DMS114 treated with DMSO at 0.1 percent for 48 hours (cell line): ENCODE results near the gene OR7A5.
"Not testable (repeated sequence)": the region's sequence is repeated elsewhere in the genome, so short reads cannot be mapped to it uniquely, and the experiment has no call there.

Experiments
- DNase-seq: peaks from one replicate; lab custom pipeline; 2025; ENCODE audit not compliant: unreplicated experiment; lab: John Stamatoyannopoulos, UW

Gene OR7A5

DNA sequence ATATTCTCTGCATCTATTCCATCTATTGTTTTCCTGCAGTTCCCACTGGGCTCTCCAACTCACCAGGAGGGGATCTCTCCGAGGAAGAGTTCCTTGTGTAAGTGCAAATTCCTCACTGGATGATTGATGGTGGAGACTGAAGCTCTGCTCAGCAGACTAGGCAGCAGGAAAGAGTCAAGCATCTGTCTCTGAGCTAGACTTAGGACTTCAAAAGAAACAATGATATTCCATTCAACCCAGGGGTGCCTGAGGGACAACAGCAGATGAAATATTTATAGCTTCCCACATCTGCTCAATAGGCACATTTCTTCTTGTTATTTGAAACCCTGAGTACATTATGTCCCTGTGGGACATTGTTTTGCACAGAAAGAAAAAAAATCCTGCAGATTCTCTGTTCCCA, at the start of gene OR7A5, which contains the start of gene OR7C1:
Gene OR7A5 (minus strand): TSS at position 175 of the 400 bp plus-strand sequence. CDS start 6,944 bp downstream, outside the sequence.
Gene OR7C1 (minus strand): TSS at position 175 of the 400 bp plus-strand sequence. CDS start 35,049 bp downstream, outside the sequence.
- no peak for DNase-seq

DNA sequence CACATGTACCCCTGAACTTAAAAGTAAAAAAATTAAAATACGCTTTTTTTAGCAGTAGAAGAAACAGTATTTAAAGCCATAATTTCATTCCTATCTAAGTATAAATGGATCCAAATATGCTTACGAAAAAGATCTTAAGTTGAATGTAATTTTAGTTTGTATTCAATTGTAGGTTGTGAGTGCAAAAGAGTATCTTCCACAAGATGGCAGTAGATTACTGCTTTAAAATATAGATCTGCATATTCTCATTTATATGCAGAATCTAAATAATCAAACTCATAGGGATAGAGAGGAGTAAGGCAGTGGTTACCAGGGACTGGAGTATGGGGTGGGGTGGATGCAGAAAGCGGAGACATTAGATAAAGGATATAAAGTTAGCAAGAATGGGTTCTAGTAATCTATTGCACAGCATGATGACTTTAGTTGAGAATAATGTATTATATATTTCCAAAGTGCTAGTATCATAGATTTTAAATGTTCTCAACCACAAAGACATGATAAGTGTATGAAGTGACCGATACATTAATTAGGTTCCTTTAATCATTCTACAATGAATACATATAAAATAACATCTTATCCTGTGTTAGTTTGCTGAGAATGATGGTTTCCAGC, 36.7 kb upstream of the OR7A5 start:
- DNase-seq, result peak; percentile 5

DNA sequence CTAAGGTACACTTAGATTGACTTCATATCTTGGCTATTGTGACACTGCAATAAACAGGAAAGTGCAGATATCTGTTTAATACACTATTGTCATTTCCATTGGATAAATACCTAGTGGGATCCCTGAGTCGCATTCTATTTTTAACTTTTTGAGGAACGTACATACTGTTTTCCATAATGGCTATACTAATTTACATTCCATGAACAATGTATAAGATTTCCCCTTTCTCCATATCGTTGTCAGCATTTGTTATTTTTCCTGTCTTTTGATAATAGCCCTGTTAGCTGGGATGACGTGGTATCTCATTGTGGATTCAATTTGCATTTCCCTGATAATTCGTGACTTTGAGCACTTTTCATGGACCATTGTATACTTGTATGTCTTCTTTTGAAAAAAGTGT, 33.5 kb upstream of the OR7A5 start:
- DNase-seq, result no peak

DNA sequence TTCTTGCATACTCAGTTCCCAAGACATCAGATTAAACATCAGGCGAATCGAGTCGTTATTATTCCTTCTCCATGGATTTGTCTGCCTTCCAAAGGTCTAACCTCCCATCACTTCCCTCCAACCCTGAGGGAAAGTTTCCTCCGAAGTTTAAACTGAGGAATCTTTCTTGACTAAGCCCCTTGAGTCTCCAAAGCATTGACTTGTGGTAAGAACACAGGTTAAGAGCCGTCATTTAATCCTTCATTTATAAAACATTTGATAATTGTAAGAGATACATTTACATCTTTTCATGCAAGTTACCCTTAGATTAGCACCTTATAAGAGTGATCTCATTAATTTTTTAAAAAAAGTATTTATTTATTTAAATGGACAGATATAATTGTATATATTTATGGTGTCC, 13.8 kb upstream of the OR7A5 start, which contains the start of gene OR7A10:
Gene OR7A10 (minus strand): TSS at position 101 of the 400 bp plus-strand sequence. CDS start 7,045 bp downstream, outside the sequence.
- no peak for DNase-seq

DNA sequence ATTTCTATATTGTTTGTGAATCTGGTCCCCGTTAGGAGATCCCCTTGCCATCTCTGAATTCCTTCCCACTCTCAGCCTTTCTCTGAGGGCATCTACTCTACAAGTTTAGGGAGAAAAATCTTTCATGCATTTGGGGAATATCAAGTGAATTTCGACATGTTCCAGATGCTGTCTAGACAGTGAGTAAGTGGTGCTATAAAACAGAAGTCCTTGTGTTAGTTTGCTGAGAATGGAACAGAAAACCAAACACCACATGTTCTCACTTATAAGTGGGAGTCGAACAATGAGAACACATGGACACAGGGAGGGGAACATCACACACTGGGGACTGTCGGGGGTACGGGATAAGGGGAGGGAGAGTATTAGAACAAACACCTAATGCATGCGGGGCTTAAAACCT, 8.6 kb upstream of the OR7A5 start:
- DNase-seq, result no peak

DNA sequence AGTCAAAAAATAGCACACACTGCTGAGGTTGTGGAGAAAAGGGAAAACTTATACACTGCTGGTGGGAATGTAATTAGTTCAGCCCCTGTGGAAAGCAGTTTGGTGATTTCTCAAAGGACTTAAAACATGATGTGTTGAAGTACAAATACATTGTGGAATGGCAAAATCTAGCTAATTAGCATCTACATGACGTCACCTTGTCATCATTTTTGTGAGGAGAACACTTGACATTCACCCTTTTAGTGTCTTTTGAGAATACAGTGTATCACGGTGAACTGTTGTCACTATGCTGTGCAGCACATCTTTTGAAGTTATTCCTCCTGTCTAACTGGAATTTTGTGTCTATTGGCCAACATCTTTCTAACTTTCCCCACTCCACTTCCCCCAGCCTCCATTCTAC, 8.2 kb upstream of the OR7A5 start:
- DNase-seq, result no peak

DNA sequence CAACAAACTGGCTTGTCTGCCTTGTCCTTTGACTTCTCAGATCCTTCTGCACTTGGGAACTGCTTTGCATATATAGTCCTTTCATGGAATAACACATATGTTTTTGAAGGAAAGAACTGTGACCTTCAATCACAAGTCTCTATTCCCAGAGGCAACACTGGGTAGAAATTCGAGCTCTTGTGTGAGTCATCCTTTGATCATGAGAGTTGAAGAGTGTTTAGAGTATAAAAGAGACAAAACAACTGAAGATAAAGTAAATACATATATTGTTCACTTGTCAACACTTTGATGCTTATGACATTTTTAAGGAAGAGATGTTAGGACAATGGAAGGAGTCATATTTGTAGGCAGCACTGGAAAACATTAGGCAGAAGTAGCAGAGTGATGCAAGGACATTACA, 5.2 kb upstream of the OR7A5 start:
- no peak for DNase-seq

DNA sequence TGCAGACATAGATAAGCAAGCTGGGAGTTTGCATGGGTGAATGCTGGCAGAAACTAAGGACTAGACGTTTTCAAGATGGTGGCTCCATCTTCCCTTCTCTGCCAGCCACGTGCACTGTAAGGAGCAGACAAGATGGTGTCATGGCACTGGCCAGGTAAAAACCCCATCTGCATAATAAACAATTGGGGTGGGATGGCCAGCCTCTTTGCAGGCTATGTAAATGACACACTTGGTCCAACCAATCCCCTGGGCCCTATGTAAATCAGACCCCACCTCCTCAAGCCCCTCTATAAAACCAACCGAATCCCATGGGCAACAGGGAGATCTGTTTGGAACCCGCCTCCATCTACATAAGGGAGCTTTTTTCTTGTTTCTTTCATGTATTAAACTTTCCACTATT, 2.4 kb upstream of the OR7A5 start:
- DNase-seq, result no peak

DNA sequence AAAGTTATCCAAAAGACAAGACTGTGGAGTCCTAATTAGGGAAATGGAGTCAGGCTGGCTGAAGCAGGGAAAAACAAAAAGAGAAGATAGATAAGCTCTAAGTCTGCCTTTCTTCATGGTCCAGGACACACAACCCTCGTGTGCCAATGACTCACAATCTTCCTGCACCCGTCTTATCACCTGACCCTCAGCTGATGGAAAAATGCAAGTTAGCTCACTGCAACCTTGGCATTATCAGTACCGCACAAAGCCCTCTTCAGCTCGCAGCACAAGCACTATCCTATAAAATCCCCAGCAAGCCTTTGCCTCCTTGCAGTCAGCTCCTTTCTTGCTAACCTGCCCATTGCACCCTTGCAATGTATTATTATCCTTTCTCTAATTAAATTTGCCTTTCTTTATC, 4.3 kb downstream of the OR7A5 start:
- no peak for DNase-seq

DNA sequence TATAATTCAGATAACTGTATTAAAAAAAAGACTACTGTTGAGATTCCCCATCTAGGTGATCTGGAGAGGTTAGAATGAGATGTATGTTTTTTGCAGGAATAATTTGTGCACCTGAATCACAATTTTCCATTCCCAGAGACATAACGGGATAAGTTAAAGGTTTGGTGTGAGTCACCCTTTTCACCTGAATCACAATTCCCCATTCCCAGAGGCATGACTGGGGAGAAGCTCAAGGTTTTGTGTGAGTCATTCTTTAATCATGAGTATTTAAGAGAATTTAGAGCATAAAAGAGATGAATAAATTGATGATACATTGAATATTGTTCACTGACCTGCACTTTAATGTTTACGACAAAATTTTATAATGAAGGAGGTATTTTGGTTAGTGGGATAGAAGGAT, 9.0 kb downstream of the OR7A5 start:
- DNase-seq, result no peak

DNA sequence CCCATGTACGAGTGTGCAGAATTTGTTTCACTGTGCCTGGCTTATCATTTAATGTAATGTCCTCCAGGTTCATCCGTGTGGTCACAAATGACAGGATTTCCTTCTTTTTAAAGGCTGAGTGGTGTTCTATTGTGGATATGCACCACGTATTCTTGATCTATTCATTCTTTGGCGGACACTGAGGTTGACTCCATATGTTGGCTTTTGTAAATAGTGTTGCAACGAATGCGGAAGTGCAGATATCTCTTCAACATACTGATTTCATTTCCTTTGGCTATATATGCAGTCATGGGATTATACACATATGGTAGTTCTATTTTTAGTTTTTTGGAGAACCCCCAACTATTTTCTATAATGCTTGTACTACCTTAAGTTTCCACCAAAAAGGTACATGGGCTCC, 13.0 kb downstream of the OR7A5 start:
- no peak for DNase-seq

DNA sequence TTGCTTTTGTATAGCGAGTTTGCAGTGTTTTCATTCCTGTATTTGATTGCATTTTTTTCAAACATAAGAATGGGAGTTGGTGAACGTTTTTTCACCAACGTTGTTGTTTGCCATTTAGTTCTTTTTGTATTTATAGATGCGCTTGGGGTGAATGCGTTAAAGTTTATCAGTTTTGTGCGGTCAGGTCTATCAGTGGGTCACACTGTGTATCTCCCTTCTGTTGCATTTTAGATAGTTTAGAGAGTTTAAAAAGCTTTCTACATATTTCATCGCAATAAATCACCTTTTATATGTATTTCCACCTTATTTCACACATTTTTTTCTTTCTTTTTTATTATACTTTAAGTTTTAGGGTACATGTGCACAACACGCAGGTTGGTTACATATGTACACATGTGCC, 16.4 kb downstream of the OR7A5 start:
- no peak for DNase-seq

DNA sequence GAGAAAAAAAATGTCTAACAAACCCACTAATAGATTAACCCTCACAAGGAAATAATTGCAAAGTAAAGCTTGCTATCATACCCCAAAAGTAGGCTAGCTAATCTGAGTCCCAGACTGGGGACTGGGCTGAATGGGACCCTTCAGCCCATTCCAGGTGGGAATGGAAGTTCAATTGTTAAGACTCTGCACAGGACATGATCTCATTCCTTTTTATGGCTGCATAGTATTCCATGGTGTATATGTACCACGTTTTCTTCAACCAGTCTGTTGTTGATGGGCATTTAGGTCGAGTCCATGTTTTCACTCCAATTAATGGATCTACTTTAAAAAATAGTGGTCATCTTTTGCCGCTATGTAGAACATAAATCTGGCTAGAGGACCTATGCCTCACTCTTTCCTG, 17.9 kb downstream of the OR7A5 start:
- no peak for DNase-seq

DNA sequence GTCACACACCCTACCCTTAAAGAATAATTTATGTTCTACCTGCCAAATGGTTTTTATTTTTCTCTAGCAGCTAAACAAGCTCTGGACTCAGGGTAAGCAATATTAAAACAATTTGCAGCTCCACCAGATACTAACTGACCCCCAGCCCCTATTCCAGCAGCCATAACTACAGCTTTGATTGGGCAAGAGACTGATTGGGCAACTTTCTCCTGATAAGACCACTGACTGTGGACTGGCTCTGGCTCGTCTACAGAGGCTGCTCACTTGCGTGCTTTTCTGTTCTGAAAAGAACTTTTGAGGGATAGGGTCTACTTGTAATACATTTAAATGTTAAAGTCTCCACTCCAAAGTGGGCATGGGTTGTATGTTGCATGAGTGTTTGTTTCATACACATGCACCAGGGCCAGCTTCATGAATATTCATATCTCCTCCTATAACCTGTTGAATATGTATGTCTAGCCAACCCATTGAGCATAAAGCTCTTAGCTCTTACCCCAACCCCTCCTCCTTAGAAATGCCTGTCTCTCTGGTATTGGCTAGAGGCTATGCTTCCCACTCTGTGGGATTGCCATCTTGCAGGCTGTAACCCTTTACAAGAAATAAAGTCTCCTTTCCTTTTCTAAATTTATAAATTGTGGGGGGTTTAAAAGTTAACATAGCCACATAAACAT, 19.9 kb downstream of the OR7A5 start:
- DNase-seq, result no peak

DNA sequence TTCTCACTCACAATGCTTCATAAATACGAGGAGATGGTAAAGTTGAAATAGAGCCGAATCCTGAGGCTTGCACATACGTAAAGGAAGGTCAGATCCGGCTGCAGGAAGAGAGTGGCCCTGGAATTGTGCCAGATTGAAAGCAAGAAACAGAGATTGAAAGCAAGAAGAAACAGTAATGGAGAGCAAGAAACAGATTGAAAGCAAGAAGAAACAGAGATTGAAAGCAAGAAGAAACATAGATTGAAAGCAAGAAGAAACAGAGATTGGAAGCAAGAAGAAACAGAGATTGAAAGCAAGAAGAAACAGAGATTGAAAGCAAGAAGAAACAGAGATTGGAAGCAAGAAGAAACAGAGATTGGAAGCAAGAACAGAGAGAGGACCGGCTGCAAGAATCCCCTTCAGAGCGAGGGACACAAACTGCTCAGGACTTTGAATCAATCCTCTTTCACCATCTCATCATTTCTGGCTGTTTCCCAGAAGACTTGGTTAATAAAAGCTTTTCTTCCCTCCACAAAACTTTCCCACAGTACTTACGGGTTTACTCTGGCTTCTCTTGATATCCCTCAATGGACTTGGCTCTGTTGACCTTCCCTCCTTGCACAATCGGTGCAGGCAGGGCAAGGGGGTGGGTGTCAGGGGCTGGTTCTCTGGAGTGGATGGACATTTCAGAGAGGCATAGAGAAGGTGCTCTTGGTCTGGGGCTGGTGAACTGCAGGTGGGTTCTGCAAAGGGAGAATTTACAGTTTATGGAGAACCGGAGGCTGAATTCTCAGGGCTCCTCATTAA, 25.5 kb downstream of the OR7A5 start:
- no peak for DNase-seq

DNA sequence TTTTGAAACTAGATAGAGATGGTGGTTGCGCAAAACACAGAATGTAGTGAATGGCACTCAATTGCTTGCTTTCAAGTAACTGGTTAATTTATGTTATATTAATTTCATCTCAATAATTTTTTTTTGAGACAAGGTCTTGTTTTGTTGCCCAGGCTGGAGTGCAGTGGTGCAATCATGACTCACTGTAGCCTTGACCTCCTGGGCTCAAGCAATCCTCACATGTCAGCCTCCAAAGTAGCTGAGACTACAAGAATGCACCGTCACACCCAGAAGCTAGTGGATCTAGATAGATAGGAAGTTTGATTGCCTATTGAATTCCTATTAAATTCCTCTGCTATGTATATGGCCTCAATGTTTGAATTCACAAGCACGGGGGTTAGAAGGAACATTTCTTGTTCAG, 30.2 kb downstream of the OR7A5 start:
- no peak for DNase-seq

DNA sequence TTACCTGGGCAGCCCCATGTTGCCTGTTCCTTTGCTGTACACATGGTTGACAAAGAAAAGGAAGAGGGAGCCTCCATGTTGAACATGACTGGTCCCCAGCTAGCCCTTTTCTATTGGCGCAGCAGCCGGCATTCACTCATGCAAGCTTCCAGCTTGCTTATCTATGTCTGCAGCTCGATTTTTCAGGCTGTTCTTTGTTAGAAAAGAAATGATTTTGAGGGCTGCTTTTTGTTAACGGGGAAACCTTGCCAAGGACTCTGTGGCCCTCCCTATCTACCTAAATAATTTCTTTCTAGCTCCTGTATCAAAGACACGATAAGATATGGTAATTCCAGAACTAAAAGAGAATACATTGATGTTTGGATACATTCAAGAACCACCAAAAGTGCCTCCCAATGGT, 36.2 kb downstream of the OR7A5 start:
- DNase-seq, result no peak

DNA sequence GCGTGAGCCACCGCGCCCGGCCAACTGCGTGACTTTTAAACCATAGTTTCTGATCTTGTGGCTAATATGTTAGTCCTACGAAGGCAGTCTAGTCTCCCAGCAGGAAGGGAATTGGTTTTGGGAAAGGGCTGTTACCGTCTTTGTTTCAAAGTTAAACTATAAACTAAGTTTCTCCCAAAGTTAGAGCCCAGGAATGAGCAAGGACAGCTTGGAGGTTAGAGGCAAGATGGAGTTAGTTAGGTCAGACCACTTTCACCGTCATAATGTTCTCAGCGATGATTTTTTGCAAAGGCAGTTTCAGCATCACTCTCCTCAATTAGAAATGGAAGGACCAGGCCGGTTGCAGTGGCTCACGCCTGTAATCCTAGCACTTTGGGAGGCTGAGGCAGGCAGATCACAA, 39.0 kb downstream of the OR7A5 start:
- DNase-seq, result no peak

DNA sequence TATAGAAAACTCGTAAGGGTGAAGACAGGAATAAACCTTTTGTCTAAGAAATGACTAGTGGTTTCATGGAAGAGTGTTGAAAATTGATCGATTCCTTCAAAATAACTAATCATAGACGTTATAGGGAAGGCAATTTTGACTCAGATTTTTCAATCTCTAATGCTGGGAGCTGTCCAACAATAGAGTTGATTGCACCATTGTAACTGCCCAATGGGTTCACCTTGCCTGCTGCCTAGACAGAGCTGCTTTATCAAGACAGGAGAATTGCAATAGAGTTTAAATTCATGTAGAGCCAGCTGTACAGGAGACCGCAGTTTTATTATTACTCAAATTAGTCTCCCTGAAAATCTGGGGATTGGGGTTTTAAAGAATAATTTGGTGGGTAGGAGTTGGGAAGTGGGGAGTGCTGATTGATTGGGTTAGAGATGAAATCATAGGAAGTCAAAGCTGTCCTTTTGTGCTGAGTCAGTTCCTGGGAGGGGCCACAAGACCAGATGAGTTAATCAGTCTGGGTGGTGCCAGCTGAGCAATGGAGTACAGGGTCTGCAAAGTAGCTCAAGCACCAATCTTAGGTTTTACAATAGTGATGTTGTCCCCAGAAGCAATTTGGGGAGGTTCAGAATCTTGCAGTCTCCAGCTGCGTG, 39.8 kb downstream of the OR7A5 start:
- no peak for DNase-seq

DNA sequence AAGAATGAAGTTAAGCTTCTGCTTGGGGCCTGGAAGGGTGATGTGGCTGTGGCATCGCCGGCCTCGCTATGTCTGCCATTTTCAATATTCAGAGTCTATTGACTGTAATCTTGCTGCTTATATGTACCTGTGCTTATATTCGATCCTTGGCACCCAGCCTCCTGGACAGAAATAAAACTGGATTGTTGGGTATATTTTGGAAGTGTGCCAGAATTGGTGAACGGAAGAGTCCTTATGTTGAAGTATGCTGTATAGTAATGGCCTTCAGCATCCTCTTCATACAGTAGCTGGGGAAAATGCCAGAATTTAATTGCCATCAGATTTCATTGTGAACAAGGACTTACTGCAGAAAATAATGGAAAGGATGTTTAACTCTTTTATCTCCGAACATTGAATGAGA, 42.7 kb downstream of the OR7A5 start:
- DNase-seq, result not testable (repeated sequence)

DNA sequence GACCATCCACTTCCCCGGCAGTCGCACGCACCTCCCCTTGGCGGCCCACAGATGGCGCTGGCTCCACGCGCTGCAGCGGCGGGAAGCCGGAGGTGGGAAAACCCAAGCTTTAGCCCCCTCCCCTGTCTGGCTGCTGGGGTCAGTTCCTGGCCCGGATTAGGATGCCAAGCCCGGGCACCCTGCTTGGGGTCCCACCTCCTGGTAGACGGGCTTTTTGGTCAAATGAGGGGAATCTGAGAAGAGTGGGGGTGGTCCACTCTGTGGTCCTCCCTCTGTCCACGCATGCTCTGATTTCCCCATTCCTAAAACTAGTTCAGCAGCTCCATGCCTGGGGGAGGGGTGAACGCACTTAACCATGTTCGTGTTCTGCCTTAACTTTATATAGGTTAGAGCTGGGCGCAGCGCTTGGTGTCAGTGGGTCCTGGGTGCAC, 48.5 kb downstream of the OR7A5 start:
- peak; percentile 28 for DNase-seq
